ENCODE data around the gene ZBTB6.

DNA sequence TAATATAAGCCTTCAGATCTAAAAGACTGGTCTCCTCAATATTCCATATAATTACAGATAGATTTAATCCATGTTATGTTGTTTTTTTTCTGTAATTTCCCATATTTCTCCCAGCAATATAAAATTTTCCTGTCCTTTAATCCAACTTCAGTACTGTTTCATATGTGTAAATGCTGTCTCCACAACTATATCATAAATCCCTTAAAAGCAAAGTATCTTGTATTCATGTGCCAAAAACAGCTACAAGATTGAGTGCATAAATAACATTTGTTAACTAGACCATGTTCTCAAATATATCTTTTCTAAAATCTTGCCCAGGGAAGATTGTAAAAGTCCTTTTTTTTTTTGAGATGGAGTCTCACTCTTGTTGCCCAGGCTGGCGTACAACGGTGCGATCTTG lies 49.7 kb downstream of the ZBTB6 start:
- TF ChIP-seq EP300 (IDR thresholded peaks at IDR 0.05): no peak
- TF ChIP-seq, protein P1, sequence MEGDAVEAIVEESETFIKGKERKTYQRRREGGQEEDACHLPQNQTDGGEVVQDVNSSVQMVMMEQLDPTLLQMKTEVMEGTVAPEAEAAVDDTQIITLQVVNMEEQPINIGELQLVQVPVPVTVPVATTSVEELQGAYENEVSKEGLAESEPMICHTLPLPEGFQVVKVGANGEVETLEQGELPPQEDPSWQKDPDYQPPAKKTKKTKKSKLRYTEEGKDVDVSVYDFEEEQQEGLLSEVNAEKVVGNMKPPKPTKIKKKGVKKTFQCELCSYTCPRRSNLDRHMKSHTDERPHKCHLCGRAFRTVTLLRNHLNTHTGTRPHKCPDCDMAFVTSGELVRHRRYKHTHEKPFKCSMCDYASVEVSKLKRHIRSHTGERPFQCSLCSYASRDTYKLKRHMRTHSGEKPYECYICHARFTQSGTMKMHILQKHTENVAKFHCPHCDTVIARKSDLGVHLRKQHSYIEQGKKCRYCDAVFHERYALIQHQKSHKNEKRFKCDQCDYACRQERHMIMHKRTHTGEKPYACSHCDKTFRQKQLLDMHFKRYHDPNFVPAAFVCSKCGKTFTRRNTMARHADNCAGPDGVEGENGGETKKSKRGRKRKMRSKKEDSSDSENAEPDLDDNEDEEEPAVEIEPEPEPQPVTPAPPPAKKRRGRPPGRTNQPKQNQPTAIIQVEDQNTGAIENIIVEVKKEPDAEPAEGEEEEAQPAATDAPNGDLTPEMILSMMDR (IDR thresholded peaks at IDR 0.05): no peak
- no peak for TF ChIP-seq POLR2AphosphoS5 (IDR thresholded peaks at IDR 0.05)

Data from stomach (tissue), 4 donors.